Brain microvascular endothelial cell (primary cell): ENCODE results near the gene EPHA1.

Experiments
- DNase-seq: peaks from one replicate; pipeline ENCODE4 v3.0.0-alpha.2; 2020
- H3K27ac ChIP-seq: fragments of 250-450 bp; sonication (Bioruptor Pico); 2 replicates; pipeline ENCODE4 v1.5.1; 2020; ENCODE audit warnings: mild to moderate bottlenecking, moderate library complexity
- H3K27me3 ChIP-seq: fragments of 250-450 bp; sonication (Bioruptor Pico); replicated peaks from 2 replicates; pipeline ENCODE4 v1.5.1; 2020; ENCODE audit warnings: mild to moderate bottlenecking
- H3K36me3 ChIP-seq: fragments of 250-450 bp; sonication (Bioruptor Pico); replicated peaks from 2 replicates; pipeline ENCODE4 v1.5.1; 2020; ENCODE audit warnings: mild to moderate bottlenecking
- H3K4me3 ChIP-seq: 2 replicates; pipeline ENCODE4 v1.5.1; 2011; ENCODE audit warnings: low read depth, mild to moderate bottlenecking, control low read depth, low read length, moderate library complexity
- in situ Hi-C: cut with HindIII; loops from 2 replicates; pipeline ENCODE4 v1.10.0; 2017; ENCODE audit warnings: low sequenced_read_pairs, low pct_ligation_motif_present
- TF ChIP-seq, protein P1 (sequence below): IDR thresholded peaks from 2 replicates; pipeline ENCODE4 v1.5.1; 2011; ENCODE audit warnings: low read depth, mild to moderate bottlenecking, moderate library complexity, low read length, control low read depth, inconsistent platforms; ENCODE audit errors: missing control alignments

The EPHA1 gene

DNA sequence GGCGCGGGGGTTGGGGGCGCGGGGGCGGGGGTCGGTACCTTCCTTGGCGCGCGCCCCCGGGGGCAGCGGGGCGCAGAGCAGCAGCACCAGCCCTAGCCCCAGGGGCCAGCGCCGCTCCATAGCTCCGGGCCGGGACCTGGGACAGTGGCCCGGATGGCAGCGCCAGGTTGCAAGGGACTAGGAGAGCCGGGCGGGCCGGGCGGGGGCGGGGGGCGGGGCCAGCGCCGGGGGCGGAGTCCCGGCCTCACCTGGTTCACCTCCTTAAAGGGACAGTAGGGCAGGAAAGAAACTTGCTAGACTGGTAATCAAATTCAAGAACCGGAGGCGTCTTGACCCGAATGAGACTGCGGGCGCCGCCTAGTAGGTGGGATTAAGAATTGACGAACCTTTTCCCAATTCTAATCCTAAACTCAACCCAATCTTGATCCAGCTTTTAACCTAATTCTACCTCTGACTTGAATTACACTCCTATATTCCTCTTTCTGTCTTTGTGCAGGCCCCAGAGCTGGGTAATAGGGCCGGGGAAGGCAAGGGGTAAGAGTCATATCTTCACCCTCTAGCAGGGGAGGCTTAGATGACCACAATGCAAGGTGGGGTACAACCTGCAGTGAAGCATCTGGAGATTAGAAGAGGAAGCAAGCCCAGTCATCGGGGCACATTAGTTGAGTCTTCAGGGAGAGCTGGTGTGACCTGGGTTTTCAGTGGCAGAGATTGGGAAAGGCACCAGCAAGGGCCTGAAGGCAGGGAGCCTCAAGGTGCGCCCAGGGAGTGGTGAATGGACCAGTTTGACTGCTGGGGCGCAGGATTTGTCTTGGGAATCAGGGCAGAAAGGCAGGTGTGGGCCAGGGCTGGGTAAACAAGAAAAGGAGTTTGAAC, at the start of gene EPHA1:
EPHA1 (minus strand) TSS at position 171 of the 876 bp plus-strand sequence; CDS start at position 120, 51 bp downstream.
- no peak within 1 kb of the TSS for H3K4me3 ChIP-seq
- no peak for DNase-seq

DNA sequence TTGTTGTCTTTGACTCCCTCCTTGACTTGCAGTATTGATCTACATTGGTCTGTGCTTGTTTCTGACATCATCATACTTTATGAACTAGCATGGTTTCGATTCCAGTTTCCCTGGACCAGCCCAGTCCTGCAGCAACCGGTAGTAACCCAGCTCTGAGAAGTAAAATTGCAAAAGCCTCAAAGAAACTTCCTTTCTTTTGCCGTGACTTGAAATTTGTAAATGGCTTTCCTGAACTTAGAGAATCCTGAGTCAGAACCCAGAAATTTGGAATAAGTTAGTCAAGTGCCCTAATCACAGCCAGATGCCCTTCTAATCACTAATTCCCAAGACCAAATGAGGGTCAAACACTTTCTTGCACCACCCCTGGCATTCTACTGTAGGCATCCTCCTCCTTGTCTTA, 49.6 kb upstream of the EPHA1 start:
- TF ChIP-seq, protein P1, sequence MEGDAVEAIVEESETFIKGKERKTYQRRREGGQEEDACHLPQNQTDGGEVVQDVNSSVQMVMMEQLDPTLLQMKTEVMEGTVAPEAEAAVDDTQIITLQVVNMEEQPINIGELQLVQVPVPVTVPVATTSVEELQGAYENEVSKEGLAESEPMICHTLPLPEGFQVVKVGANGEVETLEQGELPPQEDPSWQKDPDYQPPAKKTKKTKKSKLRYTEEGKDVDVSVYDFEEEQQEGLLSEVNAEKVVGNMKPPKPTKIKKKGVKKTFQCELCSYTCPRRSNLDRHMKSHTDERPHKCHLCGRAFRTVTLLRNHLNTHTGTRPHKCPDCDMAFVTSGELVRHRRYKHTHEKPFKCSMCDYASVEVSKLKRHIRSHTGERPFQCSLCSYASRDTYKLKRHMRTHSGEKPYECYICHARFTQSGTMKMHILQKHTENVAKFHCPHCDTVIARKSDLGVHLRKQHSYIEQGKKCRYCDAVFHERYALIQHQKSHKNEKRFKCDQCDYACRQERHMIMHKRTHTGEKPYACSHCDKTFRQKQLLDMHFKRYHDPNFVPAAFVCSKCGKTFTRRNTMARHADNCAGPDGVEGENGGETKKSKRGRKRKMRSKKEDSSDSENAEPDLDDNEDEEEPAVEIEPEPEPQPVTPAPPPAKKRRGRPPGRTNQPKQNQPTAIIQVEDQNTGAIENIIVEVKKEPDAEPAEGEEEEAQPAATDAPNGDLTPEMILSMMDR, result no peak
- H3K36me3 ChIP-seq, result no peaks in the 10 kb centered on the region
- H3K27ac ChIP-seq, result no peak overlapping the region
- in situ Hi-C loops, result no loop called here
- H3K4me3 ChIP-seq, result no peak overlapping the region
- no peaks in the 10 kb centered on the region for H3K27me3 ChIP-seq
- DNase-seq, result no peak

More for the DNA sequence above, at the start of gene EPHA1:
- Histone ChIP-seq H3K36me3 (no peaks in the 10 kb centered on the region), H3K27me3 (no peaks in the 10 kb centered on the region), H3K27ac (no peak within 1 kb of the TSS)
- in situ Hi-C loops, result no loop called here
- TF ChIP-seq, protein P1, result peak; percentile 49

DNA sequence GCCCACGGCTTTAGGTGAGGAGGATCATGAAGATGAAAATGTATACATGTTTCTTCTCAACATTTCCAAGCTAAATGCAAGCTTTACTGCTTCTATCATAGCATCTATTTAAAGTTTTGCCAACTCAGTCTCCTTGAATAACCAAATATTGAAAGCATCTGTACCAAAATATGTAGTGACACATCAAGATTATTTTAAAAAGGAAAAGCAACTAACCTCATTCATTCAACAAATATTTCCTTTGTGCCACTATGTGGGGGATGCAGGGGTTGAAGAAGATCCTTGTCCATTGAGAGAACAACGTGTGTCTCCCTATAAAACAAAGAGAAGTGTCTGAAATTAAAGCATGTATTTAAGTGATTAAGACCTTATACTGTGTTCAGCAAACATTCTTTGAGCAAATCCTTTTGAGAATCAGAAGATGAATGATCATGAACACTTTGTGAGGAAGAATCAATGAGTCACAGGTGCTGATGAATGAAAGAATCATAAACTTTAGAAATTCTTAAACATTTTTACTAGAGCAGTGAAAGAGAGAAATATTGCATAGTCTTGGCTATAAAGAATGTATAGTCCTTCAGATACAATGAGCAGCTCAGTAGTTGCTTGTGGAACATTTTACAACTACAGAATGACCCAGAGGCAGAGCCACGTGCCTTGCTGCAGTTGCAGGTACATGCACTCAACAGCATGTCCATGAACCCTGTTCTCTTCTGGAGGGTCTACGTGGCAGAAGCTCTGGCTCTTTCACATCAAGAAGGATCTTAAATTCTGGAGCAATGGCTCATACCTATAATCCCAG, 48.5 kb upstream of the EPHA1 start:
- in situ Hi-C loops, result no loop called here
- H3K36me3 ChIP-seq, result no peaks in the 10 kb centered on the region
- TF ChIP-seq, protein P1, result no peak
- DNase-seq, result no peak
- no peak overlapping the region for H3K27ac ChIP-seq
- no peak overlapping the region for H3K4me3 ChIP-seq
- H3K27me3 ChIP-seq, result no peaks in the 10 kb centered on the region

DNA sequence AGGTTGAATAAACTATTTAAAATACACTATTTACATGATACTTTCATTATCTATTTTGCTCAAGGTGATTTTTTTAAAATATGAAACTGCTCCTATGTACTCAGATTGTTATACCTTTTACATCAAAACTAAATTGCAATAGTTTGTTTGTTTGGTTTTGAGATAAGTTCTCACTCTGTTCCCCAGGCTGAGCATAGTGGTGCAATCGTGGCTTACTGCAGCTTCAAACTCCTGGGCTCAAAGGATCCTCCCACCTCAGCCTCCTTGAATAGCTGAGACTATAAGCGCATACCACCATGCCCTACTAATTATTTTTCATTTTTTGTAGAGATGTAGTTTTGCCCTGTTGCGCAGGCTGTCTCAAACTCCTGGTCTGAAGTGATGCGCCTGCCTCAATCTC, 47.3 kb upstream of the EPHA1 start:
- in situ Hi-C loops, result no loop called here
- Histone ChIP-seq H3K36me3 (no peaks in the 10 kb centered on the region), H3K27ac (no peak overlapping the region), H3K27me3 (no peaks in the 10 kb centered on the region), H3K4me3 (no peak overlapping the region)
- TF ChIP-seq, protein P1, result no peak
- DNase-seq, result no peak

GRCh38 chr7:143455491-143455890, 46.8 kb upstream of the EPHA1 start:
- no peak for DNase-seq
- no peaks in the 10 kb centered on the region for H3K36me3 ChIP-seq
- no peaks in the 10 kb centered on the region for H3K27me3 ChIP-seq
- in situ Hi-C loops, result no loop called here
- no peak overlapping the region for H3K27ac ChIP-seq
- H3K4me3 ChIP-seq, result no peak overlapping the region
- TF ChIP-seq, protein P1, result no peak
